Retina (tissue), 1 donor: ENCODE data around the gene RC3H2.
"Not testable (repeated sequence)": the region's sequence is repeated elsewhere in the genome, so short reads cannot be mapped to it uniquely, and the experiment has no call there.

ENCODE experiments used
- DNase-seq: peaks from one replicate; pipeline ENCODE4 v3.0.0-alpha.2; 2016

The RC3H2 gene

DNA sequence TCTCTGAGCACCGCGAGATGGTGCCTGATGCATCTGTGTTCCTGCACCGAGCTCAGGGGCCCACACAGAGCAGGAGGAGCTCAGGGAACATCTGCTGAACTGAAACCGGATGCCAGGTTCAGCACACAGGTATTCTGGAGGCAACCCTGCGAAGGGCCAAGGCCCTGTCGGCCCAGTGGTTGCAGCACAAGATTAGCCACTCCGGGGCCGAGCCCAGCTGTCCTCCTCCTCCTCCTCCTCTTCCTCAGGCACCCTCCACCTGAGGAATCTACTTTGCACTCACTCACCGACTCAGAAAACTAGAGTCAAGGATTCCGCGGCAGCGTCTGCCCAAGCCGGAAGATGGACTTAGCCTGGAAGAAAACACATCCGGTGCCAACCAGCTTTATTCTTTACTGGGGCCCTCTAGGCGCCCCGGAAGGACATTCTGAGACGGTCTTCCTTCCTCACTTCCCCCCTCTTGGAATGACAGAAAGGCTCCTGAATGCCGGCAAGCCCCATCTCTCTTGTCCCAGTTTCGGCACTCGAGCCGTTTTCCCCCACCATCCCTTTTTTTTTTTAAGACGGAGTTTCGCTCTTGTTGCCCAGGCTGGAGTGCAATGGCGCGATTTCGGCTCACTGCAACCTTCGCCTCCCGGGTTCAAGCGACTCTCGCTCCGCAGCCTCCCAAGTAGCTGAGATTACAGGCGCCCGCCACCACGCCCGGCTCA is 8.0 kb upstream of the RC3H2 start, which contains the start of gene ZBTB6:
TSS of gene ZBTB6 (minus strand) at position 360 of the 710 bp plus-strand sequence. CDS start 1,251 bp downstream, outside the sequence.
- peak; percentile 90 for DNase-seq

- DNase-seq, result no peak
Observed at GRCh38 chr9:122912671-122912963, 7.5 kb upstream of the RC3H2 start.

- not testable (repeated sequence) for DNase-seq
Observed at GRCh38 chr9:122906122-122906521, 963 bp upstream of the RC3H2 start.

DNA sequence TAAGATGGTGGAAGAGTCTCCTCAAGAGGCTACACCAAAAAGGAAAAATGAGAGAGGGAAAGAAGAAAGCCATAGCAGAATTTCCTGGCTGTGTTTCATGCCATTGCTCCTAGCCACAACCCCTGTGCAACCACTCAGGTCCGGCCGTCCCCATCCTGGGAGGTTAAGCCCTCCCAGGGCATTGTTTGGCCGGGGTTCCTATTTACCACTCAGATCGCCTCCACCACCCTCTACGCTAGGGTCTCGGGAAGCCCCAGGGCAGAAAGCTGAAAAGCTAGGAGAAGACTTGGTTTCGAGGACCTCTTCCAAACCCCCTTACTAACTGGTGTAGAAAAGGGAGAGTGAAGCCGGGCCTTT is 715 bp downstream of the RC3H2 start:
- DNase-seq, result peak; percentile 90

DNA sequence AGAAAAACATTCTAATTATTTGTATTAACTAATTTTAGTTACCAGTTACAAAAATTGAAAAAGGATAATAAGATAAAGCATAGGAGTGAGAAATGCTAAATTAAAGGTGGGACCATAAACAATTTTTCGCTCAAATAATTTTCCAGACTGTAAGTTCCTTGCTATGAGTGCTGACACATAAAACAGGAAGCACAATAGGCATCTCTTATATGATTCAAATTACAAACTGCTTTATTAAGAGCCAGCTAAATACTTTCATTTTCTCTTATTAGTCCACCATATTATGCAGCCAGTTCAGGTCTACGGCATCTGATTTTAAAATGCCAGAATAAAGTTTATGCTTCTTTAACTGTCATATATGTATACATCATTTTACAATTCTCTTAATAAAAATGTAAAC is 4.4 kb downstream of the RC3H2 start:
- no peak for DNase-seq

- DNase-seq, result no peak
Observed at GRCh38 chr9:122897969-122898368, 7.2 kb downstream of the RC3H2 start.

DNA sequence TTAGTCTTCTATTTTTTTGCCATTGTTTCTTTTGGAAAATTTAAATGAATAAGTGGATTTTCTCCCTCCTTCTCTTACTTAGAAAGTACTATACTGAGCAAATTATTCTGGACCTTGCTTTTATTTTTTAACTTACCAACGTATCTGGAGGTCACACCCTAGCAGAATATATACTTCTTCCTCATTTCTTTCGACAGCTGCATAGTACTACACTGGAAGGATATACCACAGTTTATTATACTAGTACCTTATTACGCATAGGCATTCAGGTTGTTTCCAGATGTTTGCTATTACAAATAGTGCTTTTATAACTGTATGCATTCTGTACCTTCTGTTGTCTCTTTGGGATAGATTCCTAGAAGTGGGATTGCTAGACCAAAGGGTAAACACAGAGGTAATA is 16.7 kb downstream of the RC3H2 start:
- no peak for DNase-seq

GRCh38 chr9:122883125-122883524 is 22.0 kb downstream of the RC3H2 start:
- DNase-seq, result no peak

GRCh38 chr9:122879443-122879842 is 25.7 kb downstream of the RC3H2 start:
- DNase-seq, result no peak

GRCh38 chr9:122875523-122875922 is 29.6 kb downstream of the RC3H2 start:
- DNase-seq, result no peak

DNA sequence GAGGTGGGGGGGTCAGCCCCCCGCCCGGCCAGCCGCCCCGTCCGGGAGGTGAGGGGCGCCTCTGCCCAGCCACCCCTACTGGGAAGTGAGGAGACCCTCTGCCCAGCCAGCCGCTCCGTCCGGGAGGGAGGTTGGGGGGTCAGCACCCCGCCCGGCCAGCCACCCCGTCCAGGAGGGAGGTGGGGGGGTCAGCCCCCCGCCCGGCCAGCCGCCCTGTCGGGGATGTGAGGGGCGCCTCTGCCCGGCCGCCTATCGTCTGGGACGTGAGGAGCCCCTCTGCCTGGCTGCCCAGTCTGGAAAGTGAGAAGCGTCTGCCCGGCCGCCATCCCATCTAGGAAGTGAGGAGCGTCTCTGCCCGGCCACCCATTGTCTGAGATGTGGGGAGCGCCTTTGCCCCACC is 37.9 kb downstream of the RC3H2 start:
- DNase-seq, result not testable (repeated sequence)

DNA sequence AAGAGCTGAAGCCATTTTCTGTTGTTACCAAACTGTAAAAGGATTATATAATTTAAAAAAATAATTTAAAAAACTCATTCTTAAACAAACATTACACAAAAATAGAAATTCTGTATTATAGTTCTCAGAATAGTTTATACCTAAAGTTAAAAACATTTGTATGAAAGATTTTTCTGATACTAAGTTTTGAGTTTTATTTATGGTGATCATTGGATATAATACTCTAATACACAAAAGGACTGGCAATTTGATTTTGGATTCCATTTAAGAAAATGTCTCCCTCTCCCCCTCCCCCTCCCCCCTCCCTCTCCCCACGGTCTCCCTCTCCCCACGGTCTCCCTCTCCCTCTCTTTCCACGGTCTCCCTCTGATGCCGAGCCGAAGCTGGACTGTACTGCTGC is 39.1 kb downstream of the RC3H2 start:
- DNase-seq, result no peak

GRCh38 chr9:122865300-122865699 is 39.9 kb downstream of the RC3H2 start:
- DNase-seq, result no peak

GRCh38 chr9:122863407-122863806 is 41.8 kb downstream of the RC3H2 start:
- no peak for DNase-seq

- no peak for DNase-seq
Observed at GRCh38 chr9:122860319-122861142, 44.6 kb downstream of the RC3H2 start.

DNA sequence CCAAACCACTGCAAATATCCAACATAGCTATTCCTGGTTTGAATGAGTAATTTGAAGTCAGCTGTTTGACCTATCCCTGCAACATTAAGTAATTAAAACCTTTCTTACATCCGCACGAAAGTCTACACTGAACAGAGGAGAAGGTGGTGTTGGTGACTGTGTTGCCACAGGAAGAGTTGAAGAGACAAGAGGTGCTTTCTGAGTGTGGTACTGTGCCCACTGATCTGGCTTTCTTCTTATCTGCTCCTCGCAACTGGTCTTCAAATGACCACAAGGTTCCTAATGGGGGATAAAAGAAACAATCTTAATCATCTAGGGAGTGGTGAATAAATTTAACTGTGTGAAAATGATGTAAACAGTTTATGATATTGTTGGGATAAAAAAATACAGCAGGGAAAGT is 47.3 kb downstream of the RC3H2 start:
- DNase-seq, result no peak

DNA sequence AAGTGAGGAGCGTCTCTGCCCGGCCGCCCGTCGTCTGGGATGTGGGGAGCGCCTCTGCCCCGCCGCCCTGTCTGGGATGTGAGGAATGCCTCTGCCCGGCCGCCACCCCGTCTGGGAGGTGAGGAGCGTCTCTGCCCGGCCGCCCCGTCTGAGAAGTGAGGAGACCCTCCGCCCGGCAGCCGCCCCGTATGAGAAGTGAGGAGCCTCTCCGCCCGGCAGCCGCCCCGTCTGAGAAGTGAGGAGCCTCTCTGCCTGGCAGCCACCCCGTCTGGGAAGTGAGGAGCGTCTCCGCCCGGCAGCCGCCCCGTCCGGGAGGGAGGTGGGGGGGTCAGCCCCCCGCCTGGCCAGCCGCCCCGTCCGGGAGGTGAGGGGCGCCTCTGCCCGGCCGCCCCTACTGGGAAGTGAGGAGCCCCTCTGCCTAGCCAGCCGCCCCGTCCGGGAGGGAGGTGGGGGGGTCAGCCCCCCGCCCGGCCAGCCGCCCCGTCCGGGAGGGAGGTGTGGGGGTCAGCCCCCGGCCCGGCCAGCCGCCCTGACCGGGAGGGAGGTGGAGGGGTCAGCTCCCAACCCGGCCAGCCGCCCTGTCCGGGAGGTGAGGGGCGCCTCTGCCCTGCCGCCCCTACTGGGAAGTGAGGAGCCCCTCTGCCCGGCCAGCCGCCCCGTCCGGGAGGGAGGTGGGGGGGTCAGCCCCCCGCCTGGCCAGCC is 52.9 kb downstream of the RC3H2 start:
- not testable (repeated sequence) for DNase-seq

DNA sequence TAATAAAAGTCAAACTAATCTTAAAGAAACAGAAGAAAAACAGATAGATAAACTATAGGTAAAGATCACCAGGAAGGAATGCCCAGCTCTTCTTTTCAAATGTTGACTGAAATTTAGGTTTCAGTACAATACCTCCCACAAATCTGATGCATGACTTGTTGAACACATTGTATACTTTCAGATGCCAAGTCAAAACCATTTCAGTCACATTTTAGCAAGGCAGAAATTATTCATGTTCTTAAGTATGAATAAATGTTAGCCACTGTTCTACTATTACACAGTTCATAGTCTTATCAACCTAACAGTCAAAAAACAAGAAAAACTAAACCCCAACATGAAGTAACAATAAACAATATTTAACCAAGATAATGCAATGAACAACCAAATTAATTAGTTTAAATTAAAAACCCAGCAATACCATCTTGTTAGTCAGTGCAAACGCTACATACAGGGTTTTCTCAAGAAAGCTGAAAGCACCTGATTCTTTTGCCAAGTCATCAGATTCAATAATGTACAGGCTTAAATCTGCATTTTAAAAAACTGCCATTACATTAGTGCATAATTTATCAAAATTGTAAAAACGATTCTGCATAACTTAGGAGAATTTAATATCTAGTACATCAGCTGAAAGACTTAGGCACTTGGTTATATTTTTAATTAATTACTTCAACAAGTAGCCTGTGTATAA is 56.8 kb downstream of the RC3H2 start:
- DNase-seq, result no peak

- DNase-seq, result no peak
Observed at GRCh38 chr9:122846371-122846940, 58.7 kb downstream of the RC3H2 start.

GRCh38 chr9:122845116-122845515 is 60.0 kb downstream of the RC3H2 start:
- DNase-seq, result no peak

- DNase-seq, result no peak
Observed at GRCh38 chr9:122844137-122844536, 61.0 kb downstream of the RC3H2 start.

GRCh38 chr9:122841501-122841900 is 63.7 kb downstream of the RC3H2 start:
- no peak for DNase-seq

DNA sequence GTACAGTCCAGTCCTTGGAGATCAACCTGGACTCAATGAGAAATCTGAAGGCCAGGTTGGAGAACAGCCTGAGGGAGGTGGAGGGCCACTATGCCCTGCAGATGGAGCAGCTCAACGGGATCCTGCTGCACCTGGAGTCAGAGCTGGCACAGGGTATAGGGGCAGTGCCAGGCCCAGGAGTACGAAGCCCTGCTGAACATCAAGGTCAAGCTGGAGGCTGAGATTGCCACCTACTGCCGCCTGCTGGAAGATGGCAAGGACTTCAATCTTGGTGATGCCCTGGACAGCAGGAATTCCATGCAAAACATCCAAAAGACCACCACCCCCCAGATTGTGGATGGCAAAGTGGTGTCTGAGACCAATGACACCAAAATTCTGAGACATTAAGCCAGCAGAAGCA is 66.7 kb downstream of the RC3H2 start:
- DNase-seq, result not testable (repeated sequence)
